ENCODE results near the gene AKNA.

The AKNA gene

DNA sequence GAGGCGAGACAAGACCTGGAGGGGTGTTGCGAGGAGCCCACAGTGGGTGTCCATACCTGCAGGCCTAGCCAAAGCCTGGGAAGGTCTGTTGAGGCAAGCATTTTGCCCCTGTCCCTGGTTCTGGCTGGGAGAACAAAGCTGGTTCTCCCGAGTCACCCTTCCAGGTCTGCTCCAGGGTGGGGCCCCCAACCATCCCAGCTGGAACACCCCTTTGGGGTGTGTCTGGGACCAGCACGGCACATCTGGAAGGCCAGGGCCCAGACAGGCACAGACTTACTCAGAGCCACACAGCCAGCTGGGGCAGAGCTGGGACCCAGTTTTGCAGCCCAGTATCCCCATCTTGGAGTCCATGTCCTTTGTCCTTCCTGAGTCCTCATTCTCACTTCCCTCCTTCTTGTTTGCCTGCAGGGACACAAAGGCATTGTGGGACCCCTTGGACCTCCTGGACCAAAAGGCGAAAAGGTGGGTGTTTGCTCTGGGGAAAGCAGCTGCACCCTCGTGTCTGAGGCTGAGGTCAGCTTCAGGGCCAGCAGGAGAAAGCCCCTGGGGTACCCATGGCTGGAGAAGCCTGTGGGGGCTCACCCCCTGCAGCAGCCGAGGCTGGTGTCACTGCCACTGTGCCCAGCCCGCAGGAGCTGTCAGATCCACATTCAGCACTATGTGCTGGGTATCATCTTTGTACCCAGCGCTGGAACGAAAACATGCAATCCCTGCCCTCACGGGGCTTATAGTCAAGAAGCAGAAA is 103.3 kb downstream of the AKNA start:
- DNase-seq = no peak

Measured in C1 segment of cervical spinal cord (tissue), 14 donors.